Naive thymus-derived CD4-positive, alpha-beta T cell (primary cell): ENCODE data around the gene XXYLT1. TPM values are rescaled to one million over a fixed set of nuclear protein-coding genes. Genes with fewer than 3 reads are reported as not detected.

Experiments
- ATAC-seq: fragments of 150-1000 bp; cut with Tn5 transposase; 2 replicates; pipeline ENCODE4 v1.10.0; 2021; ENCODE audit warnings: mild to moderate bottlenecking, moderate library complexity
- CTCF ChIA-PET: fragments of 350-600 bp; sonication (Branson Sonifier 250); formaldehyde crosslinking; loops from one replicate; lab custom pipeline; 2021; ENCODE audit warnings: antibody characterized with exemption; lab: Charles Lee
- POLR2A ChIA-PET: fragments of 350-600 bp; sonication (Branson Sonifier 250); formaldehyde crosslinking; loops from one replicate; lab custom pipeline; 2021; ENCODE audit warnings: antibody characterized with exemption, inconsistent platforms; lab: Charles Lee
- DNase-seq, 9 donors: peaks; one replicate each; pipeline versions ENCODE4 v3.0.0 to v3.0.0-alpha.2; 2020 to 2022; ENCODE audit warnings: mixed read lengths in 1 of 9
- H3K27ac ChIP-seq: one replicate; pipeline ENCODE4 v1.7.0; 2013; ENCODE audit warnings: mild to moderate bottlenecking, low read depth, low read length, moderate library complexity
- H3K27me3 ChIP-seq, 2 donors: one replicate each; pipeline ENCODE4 v1.7.0; 2013; ENCODE audit warnings: low read length in 2 of 2, mild to moderate bottlenecking in 2 of 2, moderate library complexity in 2 of 2; ENCODE audit not compliant: control insufficient read depth in 2 of 2, insufficient read depth in 2 of 2
- H3K36me3 ChIP-seq, 3 experiments: 1 replicate in 2 of 3; 2 replicates in 1 of 3; pipeline ENCODE4 v1.7.0; 2013; ENCODE audit warnings: low read length in 3 of 3, mild to moderate bottlenecking in 3 of 3, moderate library complexity in 1 of 3; ENCODE audit not compliant: insufficient read depth in 3 of 3, control insufficient read depth in 2 of 3
- H3K4me1 ChIP-seq, 2 donors: one replicate each; pipeline ENCODE4 v1.7.0; 2013; ENCODE audit warnings: low read length in 2 of 2, mild to moderate bottlenecking in 2 of 2, moderate library complexity in 1 of 2; ENCODE audit not compliant: control insufficient read depth in 2 of 2, insufficient read depth in 2 of 2
- H3K4me3 ChIP-seq: 2 replicates; pipeline ENCODE4 v1.7.0; 2013; ENCODE audit warnings: mild to moderate bottlenecking, low read length
- H3K9me3 ChIP-seq, 3 experiments: 1 replicate in 2 of 3; 2 replicates in 1 of 3; pipeline ENCODE4 v1.7.0; 2013; ENCODE audit warnings: low read length in 3 of 3; ENCODE audit not compliant: control insufficient read depth in 2 of 3
- H3K27ac Mint-ChIP-seq, 9 donors: one replicate each; pipeline ENCODE4 v1.8.0; 2020 to 2022; ENCODE audit warnings: mixed read lengths in 9 of 9, mild to moderate bottlenecking in 8 of 9, moderate library complexity in 5 of 9, inconsistent platforms in 2 of 9
- H3K27me3 Mint-ChIP-seq, 5 donors: one replicate each; pipeline ENCODE4 v1.8.0; 2021 to 2022; ENCODE audit warnings: mixed read lengths in 5 of 5, mild to moderate bottlenecking in 1 of 5
- H3K36me3 Mint-ChIP-seq, 5 donors: one replicate each; pipeline ENCODE4 v1.8.0; 2020 to 2022; ENCODE audit warnings: mixed read lengths in 5 of 5, mild to moderate bottlenecking in 3 of 5, inconsistent platforms in 1 of 5
- H3K4me1 Mint-ChIP-seq, 7 donors: one replicate each; pipeline ENCODE4 v1.8.0; 2020 to 2022; ENCODE audit warnings: mixed read lengths in 7 of 7, mild to moderate bottlenecking in 3 of 7, inconsistent platforms in 1 of 7
- H3K4me3 Mint-ChIP-seq, 10 donors: one replicate each; pipeline ENCODE4 v1.8.0; 2020 to 2022; ENCODE audit warnings: mild to moderate bottlenecking in 10 of 10, mixed read lengths in 10 of 10, moderate library complexity in 6 of 10, inconsistent platforms in 2 of 10
- H3K9me3 Mint-ChIP-seq, 11 donors: one replicate each; pipeline ENCODE4 v1.8.0; 2020 to 2022; ENCODE audit warnings: mixed read lengths in 11 of 11, mild to moderate bottlenecking in 4 of 11, inconsistent platforms in 1 of 11, moderate library complexity in 1 of 11
- intact Hi-C, 2 donors: fragments of 100-400 bp; cut with micrococcal nuclease; formaldehyde crosslinking; loops; one replicate each; pipeline ENCODE4 v1.15.1; 2023
- polyA plus RNA-seq, 2 donors: library from polyadenylated mRNA; unstranded; fragments of 300-500 nt; fragmentation: Illumina TruSeq; gene quantifications; one replicate each; pipeline ENCODE4 v1.2.3, GENCODE V29; 2021
- total RNA-seq, 6 experiments: library from RNA in 5 of 6; stranded (reverse) in 5 of 6; gene quantifications; 1 replicate in 5 of 6; 2 replicates in 1 of 6; pipeline ENCODE4 v1.2.3 and lab custom pipeline; 2021 to 2026

The XXYLT1 gene
- total and polyA plus RNA-seq, 7 experiments from 2014 or later = 4.1 to 11.7 (median 7.2) TPM

DNA sequence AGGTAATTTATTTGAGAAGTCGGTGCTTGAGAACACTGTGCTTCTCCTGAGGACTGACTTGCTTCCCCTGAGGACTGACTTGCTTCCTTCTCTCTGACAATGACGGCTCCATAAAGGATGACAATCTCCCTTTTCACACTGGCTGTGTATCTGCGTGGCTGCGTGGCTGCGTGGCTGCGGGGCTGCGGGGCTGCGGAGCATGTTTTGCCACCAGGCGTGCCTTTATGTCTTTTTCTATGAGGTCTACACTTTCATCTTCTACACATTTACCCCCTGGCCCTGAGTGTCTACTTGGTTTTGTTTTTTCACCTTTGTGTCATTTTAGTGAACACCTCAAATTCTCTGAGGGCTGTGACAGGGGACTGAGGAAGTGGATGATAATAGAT lies 89.9 kb downstream of the XXYLT1 start:
- Mint-ChIP-seq H3K9me3 (no peaks in the 10 kb centered on the region), H3K4me3 (no peak overlapping the region), H3K27ac (no peak overlapping the region), H3K36me3 (peaks cover 0 to 21% (median 13%) of the 10 kb centered on the region in 5 donors), H3K27me3 (no peaks in the 10 kb centered on the region), H3K4me1 (peaks cover 16 to 51% (median 22%) of the 10 kb centered on the region in 7 donors)
- Histone ChIP-seq H3K9me3 (no peaks in the 10 kb centered on the region), H3K4me3 (no peak overlapping the region), H3K36me3 (no peaks in the 10 kb centered on the region), H3K27ac (no peak overlapping the region), H3K4me1 (peaks cover 0 to 8% of the 10 kb centered on the region in 2 donors), H3K27me3 (no peaks in the 10 kb centered on the region)
- intact Hi-C loops = no loop called here
- ATAC-seq (no peak), DNase-seq (no peak)
- ChIA-PET POLR2A (no interaction called here), CTCF (no interaction called here)

- Histone ChIP-seq H3K4me3 (no peak overlapping the region), H3K27ac (no peak overlapping the region), H3K36me3 (no peaks in the 10 kb centered on the region), H3K27me3 (no peaks in the 10 kb centered on the region), H3K4me1 (peaks cover 0 to 8% of the 10 kb centered on the region in 2 donors), H3K9me3 (no peaks in the 10 kb centered on the region)
- ChIA-PET POLR2A (no interaction called here), CTCF (no interaction called here)
- no peaks in the 10 kb centered on the region for H3K27me3 Mint-ChIP-seq
- H3K4me3 Mint-ChIP-seq = no peak overlapping the region
- no peak for DNase-seq
- peaks cover 11 to 47% (median 17%) of the 10 kb centered on the region in 7 donors for H3K4me1 Mint-ChIP-seq
- ATAC-seq = no peak
- no peaks in the 10 kb centered on the region for H3K9me3 Mint-ChIP-seq
- intact Hi-C loops = no loop called here
- H3K27ac Mint-ChIP-seq = no peak overlapping the region
- H3K36me3 Mint-ChIP-seq = peaks cover 0 to 24% (median 13%) of the 10 kb centered on the region in 5 donors
Observed at GRCh38 chr3:195180490-195181112, 90.4 kb downstream of the XXYLT1 start.

DNA sequence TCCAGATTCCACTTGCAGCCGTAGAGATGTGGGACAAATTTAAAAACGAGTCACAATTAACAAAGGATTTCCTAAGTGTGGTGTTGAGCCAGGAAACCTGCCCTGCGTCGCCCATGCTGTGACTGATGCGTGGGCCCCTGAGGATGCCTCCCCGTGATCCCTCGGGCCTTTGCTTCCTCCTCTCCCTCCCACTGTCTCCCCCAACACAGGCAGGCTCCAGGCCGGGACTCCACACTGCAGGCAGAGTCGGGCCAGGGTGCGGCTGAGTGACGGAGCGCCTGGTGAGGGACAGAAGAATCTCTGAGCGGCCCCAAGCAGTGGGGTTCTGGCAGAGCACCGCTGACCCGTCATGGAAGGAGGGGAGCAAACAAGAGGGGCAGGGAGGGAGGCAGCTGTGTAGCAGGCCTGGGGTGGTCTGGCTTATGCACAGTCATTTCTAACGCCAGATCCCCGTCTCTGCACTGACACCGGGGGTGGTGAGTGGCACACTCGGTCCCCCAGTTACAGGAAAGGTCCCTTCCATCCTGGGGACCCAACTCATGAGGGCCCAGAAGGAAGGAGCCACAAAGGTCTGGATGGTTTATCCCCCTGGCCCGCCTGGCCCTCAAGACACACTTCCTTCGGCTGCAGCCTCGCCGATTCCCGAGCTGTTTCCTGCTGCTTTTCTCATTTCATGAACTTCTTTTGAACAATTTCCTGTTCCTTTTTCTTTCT lies 91.0 kb downstream of the XXYLT1 start:
- intact Hi-C loops = no loop called here
- CTCF ChIA-PET = no interaction called here
- no peaks in the 10 kb centered on the region for H3K27me3 ChIP-seq
- Mint-ChIP-seq H3K9me3 (no peaks in the 10 kb centered on the region), H3K4me3 (no peak overlapping the region), H3K27me3 (no peaks in the 10 kb centered on the region), H3K36me3 (peaks cover 0 to 30% (median 19%) of the 10 kb centered on the region in 5 donors), H3K4me1 (peaks cover 10 to 43% (median 16%) of the 10 kb centered on the region in 7 donors), H3K27ac (no peak overlapping the region)
- POLR2A ChIA-PET = no interaction called here
- H3K4me1 ChIP-seq = peaks cover 0 to 3% of the 10 kb centered on the region in 2 donors
- no peak for DNase-seq
- no peak overlapping the region for H3K27ac ChIP-seq
- H3K36me3 ChIP-seq = no peaks in the 10 kb centered on the region
- H3K9me3 ChIP-seq = no peaks in the 10 kb centered on the region
- no peak for ATAC-seq
- H3K4me3 ChIP-seq = no peak overlapping the region

DNA sequence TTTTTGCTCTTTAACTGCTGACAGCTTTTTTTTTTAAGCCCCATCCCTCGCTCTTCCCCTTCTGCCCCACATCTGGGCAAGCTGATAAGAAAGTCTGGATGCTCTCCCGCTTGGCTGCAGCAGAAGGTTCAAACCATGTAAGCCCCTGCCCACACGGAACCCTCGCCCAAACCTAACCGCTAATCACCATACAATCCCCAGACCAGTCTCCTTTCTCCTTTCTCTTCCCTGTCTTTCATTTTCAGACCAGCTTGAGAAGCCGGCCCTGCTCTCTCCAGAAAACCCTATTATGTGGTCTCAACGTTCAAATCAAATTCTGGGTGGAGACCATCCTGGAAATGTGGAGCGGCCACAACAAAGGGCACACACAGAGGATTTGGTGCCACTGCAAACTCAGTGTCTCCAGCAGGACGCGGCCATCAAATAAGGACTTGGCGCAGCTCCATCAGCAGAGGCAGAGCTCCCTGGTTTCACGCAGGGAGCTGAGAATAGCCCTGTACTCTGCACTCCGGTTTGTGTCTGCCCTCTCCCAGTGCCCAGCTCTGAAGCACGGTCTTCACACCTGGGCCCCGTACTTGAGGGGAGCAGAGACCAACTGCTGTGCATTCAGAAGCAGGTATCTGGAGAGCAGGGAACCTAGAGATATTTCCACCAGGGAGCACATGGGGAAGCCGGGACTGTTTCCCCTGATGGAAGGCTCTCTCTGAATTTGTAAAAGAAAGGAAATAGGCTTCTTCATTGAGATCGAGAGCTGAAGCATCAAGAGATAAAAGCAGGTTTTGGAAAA lies 92.6 kb downstream of the XXYLT1 start:
- Mint-ChIP-seq H3K36me3 (peaks cover 0 to 29% (median 21%) of the 10 kb centered on the region in 5 donors), H3K9me3 (no peaks in the 10 kb centered on the region), H3K27me3 (no peaks in the 10 kb centered on the region), H3K4me3 (no peak overlapping the region), H3K27ac (peak overlapping the region in 1 of 9 donors; percentile 5), H3K4me1 (peaks cover 8 to 34% (median 16%) of the 10 kb centered on the region in 7 donors)
- intact Hi-C loops = no loop called here
- ATAC-seq (no peak), DNase-seq (no peak)
- no peaks in the 10 kb centered on the region for H3K9me3 ChIP-seq
- POLR2A ChIA-PET = no interaction called here
- no peaks in the 10 kb centered on the region for H3K36me3 ChIP-seq
- no peaks in the 10 kb centered on the region for H3K27me3 ChIP-seq
- H3K4me1 ChIP-seq = peaks cover 0 to 3% of the 10 kb centered on the region in 2 donors
- H3K4me3 ChIP-seq = no peak overlapping the region
- H3K27ac ChIP-seq = no peak overlapping the region
- CTCF ChIA-PET = no interaction called here

- H3K4me1 Mint-ChIP-seq = peaks cover 1 to 27% (median 11%) of the 10 kb centered on the region in 7 donors
- intact Hi-C loops = no loop called here
- H3K27me3 Mint-ChIP-seq = no peaks in the 10 kb centered on the region
- ChIA-PET POLR2A (no interaction called here), CTCF (no interaction called here)
- H3K27ac Mint-ChIP-seq = no peak overlapping the region
- no peak overlapping the region for H3K4me3 Mint-ChIP-seq
- DNase-seq = no peak
- no peaks in the 10 kb centered on the region for H3K27me3 ChIP-seq
- no peaks in the 10 kb centered on the region for H3K9me3 Mint-ChIP-seq
- peaks cover 0 to 3% of the 10 kb centered on the region in 2 donors for H3K4me1 ChIP-seq
- no peak overlapping the region for H3K27ac ChIP-seq
- H3K4me3 ChIP-seq = no peak overlapping the region
- H3K36me3 Mint-ChIP-seq = peaks cover 0 to 29% (median 21%) of the 10 kb centered on the region in 5 donors
- H3K9me3 ChIP-seq = no peaks in the 10 kb centered on the region
- no peaks in the 10 kb centered on the region for H3K36me3 ChIP-seq
- ATAC-seq = no peak
Observed at GRCh38 chr3:195177422-195178123, 93.4 kb downstream of the XXYLT1 start.

GRCh38 chr3:195176776-195177175 lies 94.2 kb downstream of the XXYLT1 start:
- no peak for ATAC-seq
- Mint-ChIP-seq H3K27me3 (no peaks in the 10 kb centered on the region), H3K4me1 (peaks cover 0 to 19% (median 9%) of the 10 kb centered on the region in 7 donors), H3K36me3 (peaks cover 0 to 29% (median 21%) of the 10 kb centered on the region in 5 donors), H3K4me3 (no peak overlapping the region), H3K9me3 (no peaks in the 10 kb centered on the region), H3K27ac (no peak overlapping the region)
- Histone ChIP-seq H3K27me3 (no peaks in the 10 kb centered on the region), H3K36me3 (no peaks in the 10 kb centered on the region), H3K4me1 (no peaks in the 10 kb centered on the region), H3K27ac (no peak overlapping the region), H3K4me3 (no peak overlapping the region), H3K9me3 (no peaks in the 10 kb centered on the region)
- no peak for DNase-seq
- ChIA-PET POLR2A (interaction anchor here (0.7 kb wide), 1 partner anchor 17 kb away, joined by 3 read pairs; no protein-coding TSS in a partner anchor), CTCF (no interaction called here)
- intact Hi-C loops = no loop called here
